Lung (tissue), 12 donors: Measurements from ENCODE around the gene STMND1. TPM values are rescaled to one million over a fixed set of nuclear protein-coding genes. Genes with fewer than 3 reads are reported as not detected.

ENCODE experiments used
- ATAC-seq: fragments of 200-7000 bp; cut with Tn5 transposase; one replicate; pipeline ENCODE4 v1.9.1; 2020; ENCODE audit warnings: moderate number of reproducible peaks; ENCODE audit not compliant: insufficient read depth, low FRiP score
- DNase-seq, 3 donors: peaks; one replicate each; pipeline ENCODE4 v3.0.0-alpha.2; 2013 to 2017
- H3K27ac ChIP-seq, 2 donors: one replicate each; pipeline ENCODE4 v1.5.1; 2013; ENCODE audit warnings: mild to moderate bottlenecking in 2 of 2, moderate library complexity in 2 of 2, control low read depth in 1 of 2, inconsistent platforms in 1 of 2, low read depth in 1 of 2, low read length in 1 of 2
- H3K27me3 ChIP-seq, 3 donors: one replicate each; pipeline ENCODE4 v1.5.1; 2013; ENCODE audit warnings: low read length in 2 of 3; ENCODE audit not compliant: control insufficient read depth in 3 of 3, insufficient read depth in 3 of 3
- H3K36me3 ChIP-seq, 4 donors: one replicate each; pipeline ENCODE4 v1.5.1; 2013; ENCODE audit warnings: low read length in 4 of 4, mild to moderate bottlenecking in 1 of 4, moderate library complexity in 1 of 4; ENCODE audit not compliant: control insufficient read depth in 4 of 4, insufficient read depth in 4 of 4
- H3K4me1 ChIP-seq, 5 donors: one replicate each; pipeline ENCODE4 v1.5.1; 2013; ENCODE audit warnings: low read length in 5 of 5, mild to moderate bottlenecking in 2 of 5, moderate library complexity in 1 of 5; ENCODE audit not compliant: control insufficient read depth in 5 of 5, insufficient read depth in 5 of 5
- H3K4me3 ChIP-seq: one replicate; pipeline ENCODE4 v1.5.1; 2013; ENCODE audit warnings: mild to moderate bottlenecking, control low read depth, moderate library complexity
- H3K9ac ChIP-seq, 2 donors: one replicate each; pipeline ENCODE4 v1.5.1; 2013; ENCODE audit warnings: low read length in 2 of 2, control low read depth in 1 of 2; ENCODE audit not compliant: insufficient read depth in 1 of 2
- H3K9me3 ChIP-seq, 4 donors: one replicate each; pipeline ENCODE4 v1.5.1; 2013; ENCODE audit warnings: low read length in 3 of 4, mild to moderate bottlenecking in 1 of 4, moderate library complexity in 1 of 4; ENCODE audit not compliant: control insufficient read depth in 4 of 4, insufficient read depth in 3 of 4
- CTCF ChIP-seq: IDR thresholded peaks from 2 replicates; pipeline ENCODE4 v1.5.1; 2012; ENCODE audit warnings: mild to moderate bottlenecking; ENCODE audit errors: control extremely low read depth, extremely low read depth
- WGBS, 2 donors: extraction: QIAGEN DNeasy Blood & Tissue Kit; methylation state at CpG; one replicate each; pipeline ENCODE4 v1.1.7; 2013; 5-methylcytosine and 5-hydroxymethylcytosine counted together
- polyA plus RNA-seq, 2 donors: library from polyadenylated mRNA; stranded (reverse); fragments of 200-250 nt; gene quantifications; one replicate each; pipeline ENCODE4 v1.2.1, GENCODE V29; 2013
- total RNA-seq, 2 donors: library from RNA; depleted of rRNA in 1 of 2; stranded (reverse); fragments of >200 nt in 1 of 2; gene quantifications; one replicate each; pipeline ENCODE4 v1.2.1, GENCODE V29; 2014 to 2021
- donor health status: control.
- donor health status: control.
- donor health status: Bipolar disorder and iron deficiency.
- donor health status: healthy.
- donor health status: DM: yes; HTN: yes; CAD: no.

STMND1 gene
- total and polyA plus RNA-seq, 4 donors, result 4.6 to 11.0 (median 8.3) TPM

GRCh38 chr6:17116117-17116440 is 14.2 kb downstream of the STMND1 start:
- Histone ChIP-seq H3K4me3 (no peak overlapping the region), H3K9me3 (no peaks in the 10 kb centered on the region), H3K27me3 (no peaks in the 10 kb centered on the region), H3K9ac (no peak overlapping the region), H3K36me3 (no peaks in the 10 kb centered on the region), H3K4me1 (peaks cover 0 to 8% (median 2%) of the 10 kb centered on the region in 5 donors), H3K27ac (no peak overlapping the region)
- ATAC-seq (no peak), DNase-seq (no peak)
- 29 to 53% methylated on average over 2 of the region's 2 CpGs for WGBS, 2 donors
- no peak for TF ChIP-seq CTCF

- H3K9ac ChIP-seq, result peak overlapping the region in 1 of 2 donors; percentile 16
- H3K9me3 ChIP-seq, result no peaks in the 10 kb centered on the region
- H3K27me3 ChIP-seq, result no peaks in the 10 kb centered on the region
- H3K36me3 ChIP-seq, result no peaks in the 10 kb centered on the region
- no peak for TF ChIP-seq CTCF
- peak; percentile 37 to 91 (median 91) for DNase-seq
- no peak overlapping the region for H3K4me3 ChIP-seq
- no peak overlapping the region for H3K27ac ChIP-seq
- WGBS, 2 donors, result 76 to 84% methylated on average over 6 of the region's 6 CpGs
- ATAC-seq, result no peak
- peaks cover 0 to 8% (median 2%) of the 10 kb centered on the region in 5 donors for H3K4me1 ChIP-seq
Measured at GRCh38 chr6:17120019-17120418, 18.2 kb downstream of the STMND1 start.

GRCh38 chr6:17125407-17125806 is 23.6 kb downstream of the STMND1 start:
- H3K9ac ChIP-seq, result no peak overlapping the region
- H3K4me1 ChIP-seq, result peaks cover 0 to 3% (median 0%) of the 10 kb centered on the region in 5 donors
- H3K36me3 ChIP-seq, result no peaks in the 10 kb centered on the region
- ATAC-seq (peak; percentile 75), DNase-seq (peak in 2 of 3 donors; percentile 42 to 75)
- no peaks in the 10 kb centered on the region for H3K9me3 ChIP-seq
- H3K27ac ChIP-seq, result no peak overlapping the region
- peaks cover 0 to 3% (median 0%) of the 10 kb centered on the region in 3 donors for H3K27me3 ChIP-seq
- no peak for TF ChIP-seq CTCF
- H3K4me3 ChIP-seq, result no peak overlapping the region
- WGBS, 2 donors, result 65 to 82% methylated on average over 4 of the region's 4 CpGs

GRCh38 chr6:17130786-17131185 is 28.9 kb downstream of the STMND1 start:
- peaks cover 0 to 3% (median 0%) of the 10 kb centered on the region in 3 donors for H3K27me3 ChIP-seq
- ATAC-seq (no peak), DNase-seq (no peak)
- WGBS, 2 donors, result 75 to 78% methylated on average over 3 of the region's 3 CpGs
- no peak for TF ChIP-seq CTCF
- H3K4me1 ChIP-seq, result no peaks in the 10 kb centered on the region
- no peaks in the 10 kb centered on the region for H3K36me3 ChIP-seq
- H3K9me3 ChIP-seq, result peaks cover 0 to 6% (median 2%) of the 10 kb centered on the region in 4 donors
- no peak overlapping the region for H3K4me3 ChIP-seq
- H3K27ac ChIP-seq, result no peak overlapping the region
- H3K9ac ChIP-seq, result no peak overlapping the region
